GM12878 (cell line): Measurements from ENCODE around the gene PLA2G3. TPM values are rescaled to one million over a fixed set of nuclear protein-coding genes. Genes with fewer than 3 reads are reported as not detected.

ENCODE experiments used
- ATAC-seq: fragments of 200-7000 bp; cut with Tn5 transposase; 3 replicates; pipeline ENCODE4 v1.9.1; 2020; ENCODE audit warnings: mild to moderate bottlenecking, moderate library complexity
- BruUV-seq: library from RNA; stranded (reverse); fragments of 400-500 nt; replicated peaks from 2 replicates; lab custom pipeline; 2021; lab: Mats Ljungman, UMichigan
- CTCF ChIA-PET: fragments of 300-600 bp; sonication (Branson Sonifier 250); formaldehyde crosslinking; extraction: SDS; loops from one replicate; lab custom pipeline; 2021; ENCODE audit warnings: inconsistent platforms; lab: Yijun Ruan, JAX
- POLR2A ChIA-PET: fragments of 350-600 bp; formaldehyde crosslinking; extraction: SDS; loops from one replicate; lab custom pipeline; 2021; ENCODE audit warnings: inconsistent platforms; lab: Charles Lee
- RAD21 ChIA-PET: fragments of 300-600 bp; sonication (Branson Sonifier 250); formaldehyde crosslinking; loops from one replicate; lab custom pipeline; 2023; ENCODE audit warnings: antibody characterized with exemption; ENCODE audit not compliant: unreplicated experiment; lab: Charles Lee
- SMC1A ChIA-PET: fragments of 300-600 bp; sonication (Branson Sonifier 250); formaldehyde crosslinking; loops from one replicate; lab custom pipeline; 2023; ENCODE audit not compliant: unreplicated experiment, uncharacterized antibody; lab: Charles Lee
- DNase-seq: peaks from one replicate; pipeline ENCODE4 v3.0.0-alpha.2; 2011; ENCODE audit warnings: low read depth, low spot score
- FAIRE-seq: peaks from 3 replicates; lab custom pipeline; 2011; peaks lifted over from hg19 to GRCh38; lab: Jason Lieb, UNC
- H2AFZ ChIP-seq: 2 replicates; pipeline ENCODE4 v1.6.0; 2011; ENCODE audit warnings: low read depth, low read length, control low read depth; ENCODE audit not compliant: control insufficient read depth
- H3K27ac ChIP-seq: 2 replicates; pipeline ENCODE4 v1.5.1; 2011; ENCODE audit warnings: control low read depth; ENCODE audit not compliant: control insufficient read depth, insufficient read depth
- H3K27me3 ChIP-seq, 2 experiments: replicated peaks in 1 of 2; 2 replicates each; pipeline versions ENCODE4 v1.6.0 to v1.6.1; 2011; ENCODE audit warnings: low read length in 1 of 2; ENCODE audit not compliant: control insufficient read depth in 2 of 2, insufficient read depth in 2 of 2
- H3K36me3 ChIP-seq, 2 experiments: 2 replicates each; pipeline ENCODE4 v1.5.1; 2011; ENCODE audit warnings: low read length in 1 of 2; ENCODE audit not compliant: control insufficient read depth in 2 of 2, insufficient read depth in 2 of 2
- H3K4me1 ChIP-seq: 2 replicates; pipeline ENCODE4 v1.6.1; 2011; ENCODE audit warnings: mild to moderate bottlenecking, low read length, moderate library complexity, mixed read lengths; ENCODE audit not compliant: control insufficient read depth, insufficient read depth
- H3K4me2 ChIP-seq: 2 replicates; pipeline ENCODE4 v1.6.0; 2011; ENCODE audit warnings: control low read depth; ENCODE audit not compliant: control insufficient read depth, insufficient read depth
- H3K4me3 ChIP-seq: fragments of 200-600 bp; sonication (generic); 2 replicates; pipeline ENCODE4 v1.5.1; 2016
- H3K79me2 ChIP-seq: 2 replicates; pipeline ENCODE4 v1.6.0; 2011; ENCODE audit warnings: low read length; ENCODE audit not compliant: control insufficient read depth, insufficient read depth
- H3K9ac ChIP-seq: 2 replicates; pipeline ENCODE4 v1.8.0; 2011; ENCODE audit warnings: low read length, control low read depth, mixed read lengths; ENCODE audit not compliant: control insufficient read depth, insufficient read depth
- H3K9me3 ChIP-seq: replicated peaks from 3 replicates; pipeline ENCODE4 v1.5.1; 2011; ENCODE audit warnings: mild to moderate bottlenecking, low read length; ENCODE audit not compliant: control insufficient read depth, insufficient read depth
- H4K20me1 ChIP-seq: 2 replicates; pipeline ENCODE4 v1.6.0; 2011; ENCODE audit not compliant: control insufficient read depth, insufficient read depth
- E2F4 ChIP-seq: IDR thresholded peaks from 2 replicates; pipeline ENCODE4 v1.6.1; 2012; ENCODE audit warnings: low read depth, low read length, improper control_type of control experiment
- EGR1 ChIP-seq, 2 experiments: IDR thresholded peaks; 1 replicate in 1 of 2; 2 replicates in 1 of 2; pipeline ENCODE4 v1.6.1; 2011 to 2012; ENCODE audit warnings: low read depth in 2 of 2, low read length in 2 of 2, borderline replicate concordance in 1 of 2, mild to moderate bottlenecking in 1 of 2, moderate library complexity in 1 of 2
- ESRRA ChIP-seq: IDR thresholded peaks from 2 replicates; pipeline ENCODE4 v1.6.1; 2012; ENCODE audit warnings: mild to moderate bottlenecking, low read length, improper control_type of control experiment
- ETV6 ChIP-seq, 2 experiments: fragments of 450-650 bp in 1 of 2; IDR thresholded peaks in 1 of 2; conservative IDR thresholded peaks in 1 of 2; 2 replicates each; pipeline ENCODE4 v1.6.1; 2014; ENCODE audit warnings: antibody characterized with exemption in 1 of 2, borderline replicate concordance in 1 of 2, low read depth in 1 of 2, mild to moderate bottlenecking in 1 of 2, moderate library complexity in 1 of 2
- FOS ChIP-seq: IDR thresholded peaks from 3 replicates; pipeline ENCODE4 v1.6.1; 2011; ENCODE audit warnings: borderline replicate concordance; ENCODE audit not compliant: insufficient read length; ENCODE audit errors: extremely low read depth
- MAX ChIP-seq: IDR thresholded peaks from 2 replicates; pipeline ENCODE4 v1.6.1; 2012; ENCODE audit warnings: low read depth, low read length, improper control_type of control experiment
- MTA2 ChIP-seq: fragments of 450-650 bp; IDR thresholded peaks from 2 replicates; pipeline ENCODE4 v1.6.1; 2016; ENCODE audit warnings: low read depth, mild to moderate bottlenecking, moderate library complexity
- NFXL1 ChIP-seq: fragments of 450-650 bp; IDR thresholded peaks from 2 replicates; pipeline ENCODE4 v1.6.1; 2017; ENCODE audit warnings: antibody characterized with exemption, mild to moderate bottlenecking, borderline replicate concordance
- RUNX3 ChIP-seq: IDR thresholded peaks from 2 replicates; pipeline ENCODE4 v1.6.1; 2012; ENCODE audit warnings: low read length, inconsistent platforms
- SRF ChIP-seq, 2 experiments: IDR thresholded peaks; 2 replicates each; pipeline ENCODE4 v1.6.1; 2011; ENCODE audit warnings: low read depth in 2 of 2, low read length in 2 of 2, mild to moderate bottlenecking in 1 of 2, moderate library complexity in 1 of 2
- TCF12 ChIP-seq: IDR thresholded peaks from 2 replicates; pipeline ENCODE4 v1.6.1; 2011; ENCODE audit warnings: low read depth, mild to moderate bottlenecking, low read length
- TCF7 ChIP-seq: IDR thresholded peaks from 2 replicates; pipeline ENCODE4 v1.6.1; 2014; ENCODE audit warnings: antibody characterized with exemption, borderline replicate concordance
- WGBS: methylation state at CpG from one replicate; pipeline ENCODE4 v1.1.6; 2016; ENCODE audit warnings: low lambda C conversion rate; ENCODE audit not compliant: insufficient replicate concordance, insufficient coverage; ENCODE audit errors: missing lambda C conversion rate; 5-methylcytosine and 5-hydroxymethylcytosine counted together
- in situ Hi-C: fragments of 300-500 bp; cut with MboI; formaldehyde crosslinking; loops from 9 replicates; pipeline ENCODE4 v1.14.3; 2018; ENCODE audit warnings: mixed read lengths
- intact Hi-C: fragments of 100-400 bp; cut with micrococcal nuclease; formaldehyde crosslinking; loops from one replicate; pipeline ENCODE4 v1.14.2; 2022; ENCODE audit not compliant: unreplicated experiment
- polyA plus RNA-seq, 11 experiments: library from polyadenylated mRNA; depleted of rRNA in 4 of 11; unstranded in 6 of 11; stranded (reverse) in 5 of 11; fragments of >200 nt; fragmentation: Nextera tagmentation in 4 of 11; fragmentation: Illumina TruSeq in 1 of 11; extraction: Ambion mirVana in 4 of 11; extraction: Trizol in 1 of 11; gene quantifications; 1 replicate in 1 of 11; 2 replicates in 10 of 11; pipeline versions ENCODE4 v1.2.1 to v1.2.3, GENCODE V29; 2011 to 2016; ENCODE audit warnings: inconsistent platforms in 2 of 11, missing spikeins in 2 of 11, low read depth in 1 of 11
- total RNA-seq, 4 experiments: library from RNA; depleted of rRNA in 3 of 4; stranded (reverse); fragments of >200 nt in 3 of 4; fragmentation: Illumina TruSeq in 1 of 4; extraction: Trizol in 1 of 4; gene quantifications; 2 replicates each; pipeline versions ENCODE4 v1.2.1 to v1.2.3, GENCODE V29; 2013 to 2021
- TF ChIP-seq, protein P1 (sequence below): fragments of 450-650 bp; IDR thresholded peaks from 2 replicates; pipeline ENCODE4 v1.6.1; 2017; ENCODE audit warnings: low read depth, mild to moderate bottlenecking, moderate library complexity
- TF ChIP-seq, protein P2 (sequence below): fragments of 450-650 bp; formaldehyde crosslinking; IDR thresholded peaks from 2 replicates; pipeline ENCODE4 v1.4.0; 2020; ENCODE audit warnings: mild to moderate bottlenecking, moderate library complexity

Gene PLA2G3
- total and polyA plus RNA-seq, 10 of the 15 experiments (the other 5 are each of a cell fraction or from before 2014, with no cell fraction given) = 0.04 TPM; not detected in 9

DNA sequence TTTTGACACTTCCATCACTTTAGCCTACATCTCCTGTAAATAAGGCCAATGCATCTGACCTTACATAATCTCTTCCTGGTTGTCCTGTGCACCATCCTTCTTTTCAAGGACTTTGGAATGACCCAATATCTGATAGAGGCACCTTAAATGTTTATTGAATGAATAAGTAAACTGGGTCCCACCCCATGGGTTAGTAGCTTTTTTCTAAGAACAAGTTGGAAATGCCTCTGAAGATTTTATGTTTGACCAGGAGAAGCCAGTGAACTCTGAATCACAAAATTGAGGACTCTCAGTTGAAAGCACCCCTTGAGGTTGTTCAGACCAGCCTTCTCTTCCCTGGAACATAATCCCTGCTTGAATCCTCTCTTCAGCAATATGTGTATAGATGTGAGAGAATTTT lies 21.1 kb upstream of the PLA2G3 start (continued):
- TF ChIP-seq MAX = no peak
- TF ChIP-seq EGR1 (IDR thresholded peaks at IDR 0.05; ENCODE audit: borderline replicate concordance in 1 of 2, low read depth in 2 of 2, low read length in 2 of 2) = no peak
- TF ChIP-seq FOS = no peak
- no peak for TF ChIP-seq ESRRA
- TF ChIP-seq TCF12 = no peak
- no peak for TF ChIP-seq TCF7
- no peak for TF ChIP-seq NFXL1

GRCh38 chr22:31160328-31160978 lies 20.1 kb upstream of the PLA2G3 start:
- Histone ChIP-seq H3K79me2 (peaks cover 10% of the 10 kb centered on the region), H2AFZ (peak overlapping the region; percentile 90), H3K27me3 (no peaks in the 10 kb centered on the region; a peak in 1 of 4 replicates), H3K4me3 (peak overlapping the region; percentile 89), H3K4me2 (peak overlapping the region; percentile 96), H3K4me1 (0 out of 2 replicates have a peak, but pooled peaks cover 3% of the 10 kb centered on the region), H3K36me3 (no peaks in the 10 kb centered on the region; a peak in 1 of 4 replicates), H3K27ac (peak overlapping the region; percentile 13; the same call in 1 of the 2 replicates), H3K9ac (peak overlapping the region; percentile 79), H3K9me3 (no peaks in the 10 kb centered on the region), H4K20me1 (no peaks in the 10 kb centered on the region)
- ChIA-PET CTCF (interaction anchor here (0.9 to 3.7 kb wide), 9 partner anchors 10 to 241 kb away, joined by 3 to 15 read pairs (median 4); no protein-coding TSS in a partner anchor), RAD21 (interaction anchor here (0.6 to 1.0 kb wide), 2 partner anchors 58 to 112 kb away, joined by 3 to 4 read pairs; no protein-coding TSS in a partner anchor), SMC1A (interaction anchor here (0.9 to 1.5 kb wide), 5 partner anchors 18 to 132 kb away, joined by 3 to 4 read pairs (median 3); partner anchors contain the start of gene PIK3IP1), POLR2A (interaction anchor here (0.6 to 1.6 kb wide), 4 partner anchors 52 to 191 kb away, joined by 3 to 5 read pairs (median 4); partner anchors contain the start of genes LIMK2, MORC2 and TUG1)
- intact Hi-C loops (loop anchor here (5.0 kb wide), 1 partner anchor 72 kb away; no protein-coding TSS in a partner anchor), in situ Hi-C loops (no loop called here)
- 13% methylated on average over 30 of the region's 32 CpGs for WGBS
- ATAC-seq (peak; percentile 67), FAIRE-seq (no peak), DNase-seq (no peak)
- TSS peak; percentile 77 for BruUV-seq
- TF ChIP-seq, protein P1, sequence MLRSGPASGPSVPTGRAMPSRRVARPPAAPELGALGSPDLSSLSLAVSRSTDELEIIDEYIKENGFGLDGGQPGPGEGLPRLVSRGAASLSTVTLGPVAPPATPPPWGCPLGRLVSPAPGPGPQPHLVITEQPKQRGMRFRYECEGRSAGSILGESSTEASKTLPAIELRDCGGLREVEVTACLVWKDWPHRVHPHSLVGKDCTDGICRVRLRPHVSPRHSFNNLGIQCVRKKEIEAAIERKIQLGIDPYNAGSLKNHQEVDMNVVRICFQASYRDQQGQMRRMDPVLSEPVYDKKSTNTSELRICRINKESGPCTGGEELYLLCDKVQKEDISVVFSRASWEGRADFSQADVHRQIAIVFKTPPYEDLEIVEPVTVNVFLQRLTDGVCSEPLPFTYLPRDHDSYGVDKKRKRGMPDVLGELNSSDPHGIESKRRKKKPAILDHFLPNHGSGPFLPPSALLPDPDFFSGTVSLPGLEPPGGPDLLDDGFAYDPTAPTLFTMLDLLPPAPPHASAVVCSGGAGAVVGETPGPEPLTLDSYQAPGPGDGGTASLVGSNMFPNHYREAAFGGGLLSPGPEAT = no peak
- no peak for TF ChIP-seq RUNX3
- TF ChIP-seq SRF (IDR thresholded peaks at IDR 0.05; ENCODE audit: low read depth in 2 of 2, low read length in 2 of 2) = no peak
- TF ChIP-seq ESRRA = no peak
- TF ChIP-seq MTA2 = no peak
- TF ChIP-seq ETV6 (conservative IDR thresholded peaks at IDR 0.05 in 1 of 2, IDR thresholded peaks at IDR 0.05 in 1 of 2; ENCODE audit: borderline replicate concordance in 1 of 2, low read depth in 1 of 2) = no peak
- TF ChIP-seq E2F4 = no peak
- TF ChIP-seq, protein P2, sequence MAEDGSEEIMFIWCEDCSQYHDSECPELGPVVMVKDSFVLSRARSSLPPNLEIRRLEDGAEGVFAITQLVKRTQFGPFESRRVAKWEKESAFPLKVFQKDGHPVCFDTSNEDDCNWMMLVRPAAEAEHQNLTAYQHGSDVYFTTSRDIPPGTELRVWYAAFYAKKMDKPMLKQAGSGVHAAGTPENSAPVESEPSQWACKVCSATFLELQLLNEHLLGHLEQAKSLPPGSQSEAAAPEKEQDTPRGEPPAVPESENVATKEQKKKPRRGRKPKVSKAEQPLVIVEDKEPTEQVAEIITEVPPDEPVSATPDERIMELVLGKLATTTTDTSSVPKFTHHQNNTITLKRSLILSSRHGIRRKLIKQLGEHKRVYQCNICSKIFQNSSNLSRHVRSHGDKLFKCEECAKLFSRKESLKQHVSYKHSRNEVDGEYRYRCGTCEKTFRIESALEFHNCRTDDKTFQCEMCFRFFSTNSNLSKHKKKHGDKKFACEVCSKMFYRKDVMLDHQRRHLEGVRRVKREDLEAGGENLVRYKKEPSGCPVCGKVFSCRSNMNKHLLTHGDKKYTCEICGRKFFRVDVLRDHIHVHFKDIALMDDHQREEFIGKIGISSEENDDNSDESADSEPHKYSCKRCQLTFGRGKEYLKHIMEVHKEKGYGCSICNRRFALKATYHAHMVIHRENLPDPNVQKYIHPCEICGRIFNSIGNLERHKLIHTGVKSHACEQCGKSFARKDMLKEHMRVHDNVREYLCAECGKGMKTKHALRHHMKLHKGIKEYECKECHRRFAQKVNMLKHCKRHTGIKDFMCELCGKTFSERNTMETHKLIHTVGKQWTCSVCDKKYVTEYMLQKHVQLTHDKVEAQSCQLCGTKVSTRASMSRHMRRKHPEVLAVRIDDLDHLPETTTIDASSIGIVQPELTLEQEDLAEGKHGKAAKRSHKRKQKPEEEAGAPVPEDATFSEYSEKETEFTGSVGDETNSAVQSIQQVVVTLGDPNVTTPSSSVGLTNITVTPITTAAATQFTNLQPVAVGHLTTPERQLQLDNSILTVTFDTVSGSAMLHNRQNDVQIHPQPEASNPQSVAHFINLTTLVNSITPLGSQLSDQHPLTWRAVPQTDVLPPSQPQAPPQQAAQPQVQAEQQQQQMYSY (CRISPR knock-in tag) = no peak
